Lower leg skin (tissue), 3 donors: ENCODE data around the gene FOXL2.

Source experiments
- CTCF ChIP-seq, 3 donors: fragments of 450-650 bp; IDR thresholded peaks; one replicate each; pipeline ENCODE4 v1.5.1; 2016; ENCODE audit warnings: antibody characterized with exemption in 3 of 3, mild to moderate bottlenecking in 3 of 3, moderate library complexity in 2 of 3
- POLR2A ChIP-seq, 2 donors: fragments of 450-650 bp; IDR thresholded peaks; one replicate each; pipeline ENCODE4 v1.6.1; 2016 to 2017; ENCODE audit warnings: antibody characterized with exemption in 2 of 2, mild to moderate bottlenecking in 1 of 2, moderate library complexity in 1 of 2

- TF ChIP-seq CTCF (IDR thresholded peaks at IDR 0.05) (no peak), POLR2A (IDR thresholded peaks at IDR 0.05) (no peak)
Observed at GRCh38 chr3:138942271-138942670, 4.7 kb downstream of the FOXL2 start.
